ENCODE results near the gene ZNF397.
A peak's percentile ranks its signal among the peaks of the same experiment; 100 is the strongest.

ZNF397 gene

DNA sequence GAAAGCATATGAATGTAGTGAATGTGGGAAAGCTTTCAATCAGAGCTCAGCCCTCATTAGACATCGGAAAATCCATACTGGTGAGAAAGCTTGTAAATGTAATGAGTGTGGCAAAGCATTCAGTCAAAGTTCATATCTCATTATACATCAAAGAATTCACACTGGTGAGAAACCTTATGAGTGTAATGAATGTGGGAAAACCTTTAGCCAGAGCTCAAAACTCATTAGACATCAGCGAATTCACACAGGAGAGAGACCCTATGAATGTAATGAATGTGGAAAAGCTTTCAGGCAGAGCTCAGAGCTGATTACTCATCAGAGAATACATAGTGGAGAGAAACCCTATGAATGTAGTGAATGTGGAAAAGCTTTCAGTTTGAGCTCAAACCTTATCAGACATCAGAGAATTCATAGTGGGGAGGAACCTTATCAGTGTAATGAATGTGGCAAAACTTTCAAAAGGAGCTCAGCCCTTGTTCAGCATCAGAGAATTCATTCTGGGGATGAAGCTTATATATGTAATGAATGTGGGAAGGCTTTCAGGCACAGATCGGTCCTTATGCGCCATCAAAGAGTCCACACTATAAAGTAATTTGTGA is 5.0 kb downstream of the ZNF397 start:
- no peak for DNase-seq (ENCODE audit: low read depth in 2 of 3, low spot score in 1 of 3)

- DNase-seq (ENCODE audit: low read depth in 2 of 3, low spot score in 1 of 3) = no peak
These were observed 6.0 kb downstream of the ZNF397 start for GRCh38 chr18:35246831-35247230.

DNA sequence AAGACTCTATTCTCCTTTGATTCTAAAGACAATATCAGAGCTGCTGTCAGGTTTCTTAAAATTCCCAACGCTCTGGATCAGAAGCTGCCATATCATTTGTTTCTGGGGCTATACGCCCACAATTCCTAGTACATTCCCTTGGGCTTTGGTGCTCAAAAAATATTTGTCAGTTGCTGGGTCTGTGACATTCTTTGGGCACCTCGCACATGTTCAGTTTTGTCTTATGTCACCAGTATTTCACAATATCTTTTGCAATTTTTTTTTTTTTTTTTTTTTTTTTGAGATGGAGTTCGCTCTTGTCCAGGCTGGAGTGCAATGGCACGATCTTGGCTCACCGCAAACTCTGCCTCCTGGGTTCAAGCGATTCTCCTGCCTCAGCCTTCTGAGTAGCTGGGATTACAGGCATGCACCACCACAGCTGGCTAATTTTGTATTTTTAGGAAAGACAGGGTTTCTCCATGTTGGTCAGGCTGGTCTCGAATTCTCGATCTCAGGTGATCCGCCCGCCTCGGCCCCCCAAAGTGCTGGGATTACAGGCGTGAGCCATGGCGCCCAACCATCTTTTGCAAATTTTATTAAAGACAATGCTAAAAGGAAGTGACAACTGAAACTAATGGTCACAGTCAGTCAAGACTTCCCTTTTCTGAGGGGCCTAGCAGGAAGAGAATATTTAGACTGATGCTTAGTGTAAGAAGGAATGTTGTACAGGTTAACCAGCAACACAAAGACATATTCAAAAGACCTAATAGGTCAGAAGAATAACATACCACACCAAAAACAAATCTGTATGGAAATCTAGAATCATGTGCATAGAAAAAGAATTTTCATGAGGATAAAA is 6.8 kb downstream of the ZNF397 start:
- no peak for DNase-seq (ENCODE audit: low read depth in 2 of 3, low spot score in 1 of 3)

- no peak for DNase-seq (ENCODE audit: low read depth in 2 of 3, low spot score in 1 of 3)
These were observed 7.6 kb downstream of the ZNF397 start for GRCh38 chr18:35248429-35248828.

- no peak for DNase-seq (ENCODE audit: low read depth in 2 of 3, low spot score in 1 of 3)
These were observed 11.6 kb downstream of the ZNF397 start for GRCh38 chr18:35252466-35252865.

DNA sequence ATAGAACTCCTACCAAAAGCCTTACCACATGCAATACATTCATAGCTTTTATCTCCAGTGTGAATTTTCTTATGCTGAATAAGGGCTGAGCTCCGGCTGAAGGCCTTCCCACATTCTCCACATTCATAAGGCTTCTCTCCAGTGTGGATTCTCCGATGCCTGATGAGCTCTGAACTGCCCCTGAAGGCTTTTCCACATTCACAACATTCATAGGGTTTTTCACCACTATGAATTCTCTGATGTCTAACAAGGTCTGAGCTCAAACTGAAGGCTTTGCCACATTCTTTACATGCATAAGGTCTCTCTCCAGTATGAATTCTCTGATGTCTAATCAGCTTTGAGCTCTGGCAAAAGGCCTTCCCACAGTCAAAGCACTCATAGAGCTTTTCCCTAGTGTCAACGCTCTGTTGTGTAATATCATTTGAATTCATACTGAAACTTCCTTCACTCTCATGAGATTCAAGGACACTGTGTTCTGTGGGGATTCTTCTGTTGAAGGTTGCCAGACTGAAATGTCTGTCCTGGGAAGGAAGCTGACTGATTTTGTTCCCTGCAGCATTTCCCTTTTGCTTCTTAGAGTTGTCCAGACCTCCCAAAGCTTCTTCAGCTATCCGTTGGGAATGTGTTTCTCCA is 12.9 kb downstream of the ZNF397 start:
- DNase-seq (ENCODE audit: low read depth in 2 of 3, low spot score in 1 of 3) = no peak

- DNase-seq (ENCODE audit: low read depth in 2 of 3, low spot score in 1 of 3) = no peak
These were observed 16.1 kb downstream of the ZNF397 start for GRCh38 chr18:35256947-35257346.

GRCh38 chr18:35264409-35264808 is 23.6 kb downstream of the ZNF397 start:
- no peak for DNase-seq (ENCODE audit: low read depth in 2 of 3, low spot score in 1 of 3)

DNA sequence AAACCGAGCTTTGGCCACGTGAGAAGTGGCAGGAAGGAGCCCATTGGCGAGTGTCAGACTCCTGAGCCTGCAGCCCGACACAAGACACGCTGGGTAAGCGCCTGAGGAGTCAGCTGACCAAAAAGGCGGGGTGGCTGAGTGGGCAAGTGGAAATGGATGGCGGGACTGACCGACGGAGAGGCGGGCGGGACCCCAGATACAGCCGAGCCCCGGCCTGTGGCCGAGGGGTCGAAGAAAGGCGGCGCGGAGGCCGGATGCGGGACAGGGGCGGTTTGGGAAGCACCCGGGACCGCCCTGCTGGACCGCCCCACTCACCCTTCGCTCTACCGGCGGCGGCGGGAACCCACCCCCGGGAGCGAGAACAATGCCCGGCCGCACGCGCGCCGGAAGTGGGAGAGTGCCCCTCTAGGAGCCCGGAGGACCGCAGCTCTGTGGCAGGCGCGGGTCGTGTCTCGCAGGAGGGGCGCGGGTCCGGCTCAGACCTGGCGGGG is 26.4 kb downstream of the ZNF397 start:
- peak in 2 of 3 donors; percentile 29 for DNase-seq (ENCODE audit: low read depth in 2 of 3, low spot score in 1 of 3)

GRCh38 chr18:35267809-35268208 is 27.0 kb downstream of the ZNF397 start:
- no peak for DNase-seq (ENCODE audit: low read depth in 2 of 3, low spot score in 1 of 3)

- no peak for DNase-seq (ENCODE audit: low read depth in 2 of 3, low spot score in 1 of 3)
These were observed 28.0 kb downstream of the ZNF397 start for GRCh38 chr18:35268821-35269220.

GRCh38 chr18:35271656-35272055 is 30.8 kb downstream of the ZNF397 start:
- no peak for DNase-seq (ENCODE audit: low read depth in 2 of 3, low spot score in 1 of 3)

GRCh38 chr18:35276267-35276666 is 35.4 kb downstream of the ZNF397 start:
- no peak for DNase-seq (ENCODE audit: low read depth in 2 of 3, low spot score in 1 of 3)

DNA sequence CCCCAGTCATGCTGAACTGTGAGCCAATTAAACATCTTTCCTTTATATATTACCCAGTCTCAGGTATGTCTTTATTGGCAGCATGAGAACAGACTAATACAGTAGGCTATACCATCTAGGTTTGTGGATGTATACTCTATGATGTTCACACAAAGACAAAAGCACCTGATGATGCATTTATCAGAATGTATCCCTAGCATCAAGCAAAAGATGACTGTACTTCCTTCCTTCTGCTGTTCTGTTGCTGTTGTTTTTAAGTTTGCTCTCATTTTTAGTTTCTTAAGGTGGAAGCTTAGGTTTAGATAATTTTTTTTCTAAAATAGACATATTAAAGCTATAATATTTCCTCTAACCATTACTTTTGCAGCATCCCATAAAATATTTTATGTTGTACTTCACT is 36.8 kb downstream of the ZNF397 start:
- no peak for DNase-seq (ENCODE audit: low read depth in 2 of 3, low spot score in 1 of 3)

GRCh38 chr18:35278085-35278484 is 37.3 kb downstream of the ZNF397 start:
- no peak for DNase-seq (ENCODE audit: low read depth in 2 of 3, low spot score in 1 of 3)

DNA sequence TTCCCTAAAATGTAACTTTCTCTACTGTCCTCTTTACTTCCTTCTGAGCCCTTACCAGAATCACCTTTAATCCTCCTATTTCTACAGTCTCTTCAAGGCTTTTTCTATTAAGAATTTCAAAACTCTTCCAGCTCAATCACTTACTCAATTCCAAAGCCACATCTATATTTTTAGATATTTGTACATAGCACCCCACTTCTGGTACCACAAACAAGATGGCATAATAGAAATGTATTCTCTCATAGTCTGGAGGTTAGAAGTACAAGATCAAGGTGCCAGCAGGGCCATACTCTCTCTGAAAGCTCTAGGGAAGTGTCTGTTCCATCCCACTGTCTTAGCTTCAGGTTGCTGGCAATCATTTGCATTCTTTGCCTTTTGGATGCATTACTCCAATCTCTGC is 38.1 kb downstream of the ZNF397 start:
- DNase-seq (ENCODE audit: low read depth in 2 of 3, low spot score in 1 of 3) = no peak

DNA sequence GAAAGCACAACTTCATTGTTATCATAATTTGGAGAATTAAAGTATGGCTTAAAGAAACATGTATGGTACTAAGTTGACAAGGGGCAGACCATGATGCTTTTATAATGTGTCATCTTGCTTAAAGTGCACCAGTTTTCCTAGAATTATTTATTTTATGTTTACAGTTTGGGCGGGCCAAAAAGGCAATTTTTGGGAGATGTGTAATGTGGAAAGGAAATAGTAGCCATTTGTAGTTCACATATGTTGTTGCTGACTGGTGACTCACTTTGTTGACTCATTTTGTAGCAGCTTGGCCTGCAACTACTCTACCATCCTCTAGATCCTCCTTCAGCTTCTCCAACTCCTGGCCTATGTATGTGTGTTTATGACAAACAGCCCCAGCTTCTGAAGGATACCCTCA is 41.5 kb downstream of the ZNF397 start:
- no peak for DNase-seq (ENCODE audit: low read depth in 2 of 3, low spot score in 1 of 3)

DNA sequence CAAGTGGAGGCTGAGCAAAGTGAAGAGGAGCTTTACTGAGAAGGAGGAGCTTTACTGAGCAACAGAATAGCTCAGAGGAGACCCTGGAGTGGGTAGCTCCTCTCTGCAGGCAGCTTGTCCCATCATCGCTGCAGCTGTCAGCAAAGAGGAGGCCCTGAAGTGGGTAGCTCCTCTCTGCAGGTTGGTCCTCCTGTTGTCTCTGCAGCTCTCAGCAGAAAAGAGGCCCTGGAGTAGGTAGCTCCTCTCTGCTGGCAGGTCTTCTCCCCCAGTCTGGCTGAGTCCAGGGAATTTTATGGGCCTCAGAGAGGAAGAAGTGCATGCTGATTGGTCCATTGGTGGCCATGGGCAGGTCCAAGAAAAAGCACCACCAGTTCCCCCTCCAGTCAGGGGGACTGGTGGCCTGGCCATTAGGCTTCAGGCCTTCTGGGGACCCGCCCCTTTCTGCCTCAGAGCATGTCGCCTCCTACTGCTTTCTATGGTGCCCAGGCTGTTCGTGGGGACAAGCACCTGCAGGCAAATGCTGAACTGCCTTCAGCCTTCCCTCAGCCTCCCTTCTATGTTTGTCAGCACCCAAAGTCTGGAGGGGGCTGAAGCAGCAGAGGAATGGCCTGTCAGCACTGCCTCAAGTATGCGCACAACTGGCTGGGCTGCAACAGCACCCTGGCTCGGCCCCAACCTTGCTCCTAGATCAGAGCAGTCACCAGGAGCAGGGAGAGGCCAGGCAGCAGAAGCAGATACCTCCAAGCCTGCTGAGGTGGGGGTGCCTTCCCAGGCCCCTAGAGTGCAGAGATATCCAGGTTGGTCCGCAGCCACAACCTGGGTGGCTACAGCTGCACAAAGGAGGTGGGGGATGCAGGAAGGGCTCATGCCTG is 43.3 kb downstream of the ZNF397 start:
- no peak for DNase-seq (ENCODE audit: low read depth in 2 of 3, low spot score in 1 of 3)

DNA sequence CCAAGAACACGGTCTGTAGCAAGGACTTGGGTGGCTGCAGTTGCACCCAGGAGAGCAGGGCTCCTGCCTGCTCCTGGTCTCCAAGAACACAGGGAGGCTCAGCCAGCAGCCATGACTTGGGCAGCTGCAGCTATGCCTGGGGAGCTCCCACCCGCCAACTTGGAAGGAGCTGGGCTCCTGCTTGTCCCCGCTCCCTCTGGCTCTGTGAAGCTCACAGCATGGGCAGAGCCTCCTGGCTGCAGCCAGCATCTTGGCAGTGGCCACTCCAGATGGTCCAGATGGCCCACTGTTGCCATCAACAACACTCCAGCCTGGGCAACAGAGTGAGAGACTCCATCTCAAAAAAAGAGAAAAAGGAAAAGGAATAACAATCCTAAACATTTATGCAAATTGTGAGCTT is 44.0 kb downstream of the ZNF397 start:
- no peak for DNase-seq (ENCODE audit: low read depth in 2 of 3, low spot score in 1 of 3)

- no peak for DNase-seq (ENCODE audit: low read depth in 2 of 3, low spot score in 1 of 3)
These were observed 48.5 kb downstream of the ZNF397 start for GRCh38 chr18:35289293-35289692.

DNA sequence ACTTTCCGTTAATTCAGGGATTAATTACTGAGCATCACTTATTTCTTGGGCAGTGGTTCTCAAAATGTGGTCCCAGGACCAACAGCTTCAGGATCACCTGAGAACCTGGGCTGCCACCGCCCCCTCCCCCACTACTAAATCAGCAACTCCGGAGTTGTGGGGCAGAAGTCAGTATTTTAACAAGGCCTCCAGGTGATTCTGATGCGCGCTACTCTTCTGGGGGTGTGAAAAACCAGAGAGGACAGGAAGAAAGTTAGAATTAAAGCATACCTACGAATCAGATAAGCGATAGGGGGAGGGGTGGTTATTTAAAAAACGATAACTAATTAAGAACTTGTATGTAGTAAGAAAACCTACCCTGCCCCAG is 48.9 kb downstream of the ZNF397 start:
- no peak for DNase-seq (ENCODE audit: low read depth in 2 of 3, low spot score in 1 of 3)

Measured in stimulated activated CD4-positive, alpha-beta T cell treated with anti-CD3 and anti-CD28 coated beads, Interleukin-12 subunit alpha, Interleukin-12 subunit beta, amount 100 ng/mL, for 48 hours (primary cell).